ENCODE results near the gene NHS. TPM values are rescaled to one million over a fixed set of nuclear protein-coding genes. Genes with fewer than 3 reads are reported as not detected.
A peak's percentile ranks its signal among the peaks of the same experiment; 100 is the strongest.
"Not testable (repeated sequence)": the region's sequence is repeated elsewhere in the genome, so short reads cannot be mapped to it uniquely, and the experiment has no call there.

NHS gene
- total RNA-seq, 1 donor from 2014 or later, result 3.6 TPM

GRCh38 chrX:17547658-17548057 is 172.7 kb downstream of the NHS start:
- DNase-seq (ENCODE audit: low spot score), result no peak

DNA sequence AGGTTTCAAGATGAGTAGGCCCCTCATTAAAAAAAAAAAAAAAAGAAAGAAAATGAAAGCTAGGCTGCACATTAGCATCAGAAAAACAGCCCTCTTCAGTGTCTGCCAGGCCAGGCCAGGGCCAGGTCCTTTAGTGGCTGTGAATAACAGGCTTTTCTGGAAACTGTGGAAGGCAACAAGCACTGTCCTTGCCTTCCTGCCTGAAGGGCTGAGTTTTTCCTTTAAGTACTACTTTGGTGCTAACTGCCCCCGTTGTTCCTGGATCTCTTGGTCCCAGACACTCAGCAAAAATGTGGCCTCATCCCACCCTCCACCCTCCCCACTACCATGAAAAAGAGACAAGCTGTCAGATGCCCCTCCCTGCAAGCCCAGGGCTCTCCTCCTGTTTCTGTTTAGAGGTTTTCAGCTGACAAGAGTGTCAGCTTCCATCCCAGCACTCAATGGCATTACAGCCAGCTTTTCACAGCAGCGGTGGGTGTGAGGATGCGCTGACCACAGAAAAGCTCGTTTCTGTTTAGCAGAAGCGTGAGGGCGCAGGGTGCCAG is 174.2 kb downstream of the NHS start:
- no peak for DNase-seq (ENCODE audit: low spot score)

DNA sequence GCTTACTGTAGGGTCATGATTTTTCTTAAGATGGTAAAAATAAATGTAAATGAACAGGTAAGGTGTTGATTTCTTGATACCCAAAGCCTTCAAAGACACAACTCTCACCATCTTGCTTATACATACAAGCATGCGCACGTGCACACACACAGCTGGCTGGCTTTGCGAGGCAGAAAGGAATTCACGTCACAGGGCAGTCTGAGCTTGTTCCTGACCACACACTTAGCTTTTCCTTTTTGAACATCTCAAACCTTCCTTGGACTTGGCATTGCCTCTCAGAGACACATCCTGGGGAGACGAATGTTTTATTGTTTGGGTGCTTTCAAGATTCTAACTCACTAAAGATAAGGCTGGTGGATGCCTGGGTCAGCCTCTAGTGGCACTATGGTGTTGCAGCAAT is 175.0 kb downstream of the NHS start:
- DNase-seq (ENCODE audit: low spot score), result no peak

GRCh38 chrX:17552044-17552650 is 177.1 kb downstream of the NHS start:
- no peak for DNase-seq (ENCODE audit: low spot score)

GRCh38 chrX:17553469-17553868 is 178.5 kb downstream of the NHS start:
- no peak for DNase-seq (ENCODE audit: low spot score)

DNA sequence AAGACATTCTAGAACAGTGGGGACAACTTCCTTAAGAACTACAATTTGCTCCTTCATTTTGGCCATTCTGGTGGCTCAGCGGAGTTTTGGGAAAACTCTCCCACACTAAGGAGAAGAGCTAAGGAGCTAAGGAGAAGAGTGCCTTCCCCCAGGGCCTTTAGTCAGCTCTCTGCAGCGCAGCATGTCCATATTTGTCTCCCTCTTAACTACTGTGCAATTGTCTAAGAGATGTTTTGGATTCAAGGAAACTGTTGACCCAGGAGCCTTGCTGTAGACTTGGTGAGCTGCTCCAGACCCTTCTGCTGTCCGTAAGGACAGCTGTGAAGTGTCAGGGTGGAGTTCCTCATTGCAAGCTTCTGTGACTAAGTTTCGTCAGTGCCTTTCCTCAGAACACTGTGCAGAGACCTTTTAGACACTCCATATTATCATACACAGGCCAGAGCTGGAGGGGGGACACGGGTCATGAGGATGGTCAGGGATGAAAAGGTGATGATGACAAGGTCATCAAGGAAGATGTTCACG is 179.0 kb downstream of the NHS start:
- DNase-seq (ENCODE audit: low spot score), result no peak

- DNase-seq (ENCODE audit: low spot score), result no peak
These were observed 179.9 kb downstream of the NHS start for GRCh38 chrX:17554914-17555313.

DNA sequence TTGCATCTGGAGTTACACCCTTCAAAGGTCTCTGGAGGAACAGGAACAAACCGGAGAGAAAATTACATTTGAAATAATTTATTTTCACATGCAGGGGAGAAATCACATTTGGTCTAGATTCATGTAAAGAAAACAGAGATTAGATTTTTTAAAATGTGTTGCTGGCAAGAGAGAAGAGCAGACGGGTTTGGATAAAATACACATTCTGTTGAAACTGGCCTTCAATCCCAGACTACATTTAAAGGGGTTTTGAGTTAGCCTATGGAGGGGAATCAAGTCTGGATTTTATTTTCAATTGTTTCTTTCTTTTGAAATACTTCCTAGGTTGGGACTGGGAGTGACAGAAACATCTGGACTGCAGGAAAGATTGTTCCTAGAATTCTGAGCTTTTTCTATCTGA is 180.8 kb downstream of the NHS start:
- DNase-seq (ENCODE audit: low spot score), result no peak

- DNase-seq (ENCODE audit: low spot score), result peak; percentile 88
These were observed 184.9 kb downstream of the NHS start for GRCh38 chrX:17559728-17560379.

- no peak for DNase-seq (ENCODE audit: low spot score)
These were observed 185.4 kb downstream of the NHS start for GRCh38 chrX:17560385-17560784.

GRCh38 chrX:17563076-17563475 is 188.1 kb downstream of the NHS start:
- no peak for DNase-seq (ENCODE audit: low spot score)

GRCh38 chrX:17563515-17563914 is 188.5 kb downstream of the NHS start:
- no peak for DNase-seq (ENCODE audit: low spot score)

- no peak for DNase-seq (ENCODE audit: low spot score)
These were observed 189.8 kb downstream of the NHS start for GRCh38 chrX:17564689-17565409.

GRCh38 chrX:17566740-17567139 is 191.7 kb downstream of the NHS start:
- no peak for DNase-seq (ENCODE audit: low spot score)

GRCh38 chrX:17567187-17567586 is 192.2 kb downstream of the NHS start:
- DNase-seq (ENCODE audit: low spot score), result no peak

GRCh38 chrX:17567821-17568220 is 192.8 kb downstream of the NHS start:
- no peak for DNase-seq (ENCODE audit: low spot score)

DNA sequence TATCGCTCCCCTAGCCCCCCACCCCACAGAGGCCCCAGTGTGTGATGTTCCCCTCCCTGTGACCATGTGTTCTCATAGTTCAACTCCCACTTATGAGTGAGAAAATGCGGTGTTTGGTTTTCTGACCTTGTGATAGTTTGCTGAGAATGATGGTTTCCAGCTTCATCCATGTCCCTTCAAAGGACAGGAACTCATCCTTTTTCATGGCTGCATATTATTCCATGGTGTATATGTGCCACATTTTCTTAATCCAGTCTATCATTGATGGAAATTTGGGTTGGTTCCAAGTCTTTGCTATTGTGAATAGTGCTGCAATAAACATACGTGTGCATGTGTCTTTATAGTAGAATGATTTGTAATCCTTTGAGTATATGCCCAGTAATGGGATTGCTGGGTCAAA is 193.8 kb downstream of the NHS start:
- not testable (repeated sequence) for DNase-seq (ENCODE audit: low spot score)

- DNase-seq (ENCODE audit: low spot score), result no peak
These were observed 204.0 kb downstream of the NHS start for GRCh38 chrX:17579026-17579425.

DNA sequence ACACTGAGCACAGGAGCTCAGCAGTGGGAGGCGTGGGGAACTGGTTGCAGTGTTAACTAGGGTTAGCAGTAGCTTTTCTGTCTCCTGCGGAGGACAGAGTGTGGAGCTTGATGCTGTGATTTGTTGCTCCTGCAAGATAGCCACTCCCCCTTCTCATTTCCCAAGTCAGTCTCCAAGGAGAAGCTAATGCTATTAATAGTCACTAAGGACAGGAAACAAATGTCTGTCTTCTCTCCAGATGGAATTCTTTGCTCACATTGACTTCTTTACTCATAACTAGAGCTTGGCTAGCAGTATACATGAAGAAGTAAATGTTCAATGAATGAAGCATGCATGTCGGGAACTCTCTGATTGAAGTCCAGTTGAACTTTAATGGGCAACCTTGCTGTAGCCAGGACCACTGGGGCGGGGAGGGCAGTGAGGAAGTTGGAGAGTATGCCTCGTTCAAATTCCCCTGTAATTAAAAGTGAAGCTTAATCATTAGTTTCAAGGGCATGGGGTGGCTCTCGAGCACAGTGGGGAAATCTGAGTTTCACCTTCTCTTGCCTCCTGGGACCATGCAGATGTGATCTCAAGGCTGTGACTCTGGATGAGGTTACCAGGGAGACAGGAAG is 205.6 kb downstream of the NHS start:
- DNase-seq (ENCODE audit: low spot score), result peak; percentile 80

GRCh38 chrX:17581641-17582040 is 206.6 kb downstream of the NHS start:
- DNase-seq (ENCODE audit: low spot score), result no peak

DNA sequence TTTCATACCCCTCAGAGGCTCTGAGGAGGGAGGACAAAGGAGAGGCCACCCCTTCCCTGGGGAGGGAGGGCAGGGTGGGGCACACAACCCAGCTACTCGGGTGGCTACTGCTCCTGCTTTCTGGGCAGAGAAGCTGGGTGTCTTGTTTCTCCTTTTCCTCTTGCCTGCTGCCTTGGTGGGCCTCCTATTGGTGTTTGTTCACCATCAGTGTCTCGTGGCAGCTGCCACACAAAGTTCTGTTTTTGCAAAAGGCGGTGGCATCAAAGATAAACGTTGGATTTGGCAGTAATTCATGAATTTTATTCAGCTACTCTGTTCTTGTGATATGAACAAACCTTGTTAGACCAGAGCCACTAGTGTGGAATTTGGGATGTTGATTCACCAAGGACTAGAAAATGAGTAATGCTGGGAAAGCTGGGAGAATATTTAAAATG is 209.3 kb downstream of the NHS start:
- DNase-seq (ENCODE audit: low spot score), result peak; percentile 39

- no peak for DNase-seq (ENCODE audit: low spot score)
These were observed 210.0 kb downstream of the NHS start for GRCh38 chrX:17585006-17585405.

All from umbilical cord (tissue), 2 donors.